Osteocyte (in vitro differentiated cells): ENCODE results near the gene BUB1B. TPM values are rescaled to one million over a fixed set of nuclear protein-coding genes. Genes with fewer than 3 reads are reported as not detected.
"Not testable (repeated sequence)": the region's sequence is repeated elsewhere in the genome, so short reads cannot be mapped to it uniquely, and the experiment has no call there.

Experiments
- DNase-seq: peaks from one replicate; pipeline ENCODE4 v3.0.0; 2021; ENCODE audit warnings: mixed read lengths; ENCODE audit not compliant: unreplicated experiment; ENCODE audit errors: extremely low spot score
- H3K27ac Mint-ChIP-seq: one replicate; pipeline ENCODE4 v1.8.0; 2021; ENCODE audit warnings: mild to moderate bottlenecking, mixed read lengths; ENCODE audit not compliant: unreplicated experiment
- H3K27me3 Mint-ChIP-seq: one replicate; pipeline ENCODE4 v1.8.0; 2021; ENCODE audit warnings: mixed read lengths; ENCODE audit not compliant: unreplicated experiment
- H3K36me3 Mint-ChIP-seq: one replicate; pipeline ENCODE4 v1.8.0; 2021; ENCODE audit warnings: mixed read lengths; ENCODE audit not compliant: unreplicated experiment
- H3K4me1 Mint-ChIP-seq: one replicate; pipeline ENCODE4 v1.8.0; 2021; ENCODE audit warnings: mixed read lengths; ENCODE audit not compliant: unreplicated experiment
- H3K4me3 Mint-ChIP-seq: one replicate; pipeline ENCODE4 v1.8.0; 2021; ENCODE audit warnings: mild to moderate bottlenecking, moderate library complexity, mixed read lengths; ENCODE audit not compliant: unreplicated experiment
- H3K9me3 Mint-ChIP-seq: one replicate; pipeline ENCODE4 v1.8.0; 2021; ENCODE audit warnings: mixed read lengths; ENCODE audit not compliant: unreplicated experiment
- total RNA-seq: library from RNA; stranded (reverse); gene quantifications from 2 replicates; pipeline ENCODE4 v1.2.1, GENCODE V29; 2021
- TF ChIP-seq, protein P1 (sequence below): fragments of 200-600 bp; sonication (generic); IDR thresholded peaks from 2 replicates; pipeline ENCODE4 v1.5.0; 2021; ENCODE audit warnings: antibody characterized with exemption, mild to moderate bottlenecking, moderate library complexity

The BUB1B gene
- total RNA-seq, 1 donor from 2014 or later: 8.5 TPM

DNA sequence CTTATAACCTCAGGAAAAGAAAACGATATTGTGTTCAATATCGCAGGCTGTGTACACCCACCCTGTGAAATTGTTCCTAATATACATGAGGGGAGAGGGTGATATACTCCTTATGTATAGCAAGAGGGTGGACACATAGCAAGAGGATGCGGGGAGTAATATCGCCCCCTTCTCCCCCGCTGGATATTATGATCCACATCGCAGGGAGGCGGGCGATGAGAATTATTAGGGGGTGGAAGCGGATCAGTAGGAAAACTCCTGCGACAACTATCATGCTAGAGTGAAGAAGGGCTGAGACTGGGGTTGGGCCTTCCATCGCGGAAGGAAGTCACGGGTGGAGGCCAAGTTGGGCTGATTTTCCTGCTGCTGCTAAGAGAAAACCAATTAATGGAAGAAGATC is 27.3 kb upstream of the BUB1B start:
- Mint-ChIP-seq H3K27ac (no peak overlapping the region), H3K36me3 (no peaks in the 10 kb centered on the region), H3K27me3 (peaks cover 25% of the 10 kb centered on the region), H3K4me1 (no peaks in the 10 kb centered on the region), H3K9me3 (no peaks in the 10 kb centered on the region), H3K4me3 (no peak overlapping the region)
- TF ChIP-seq, protein P1, sequence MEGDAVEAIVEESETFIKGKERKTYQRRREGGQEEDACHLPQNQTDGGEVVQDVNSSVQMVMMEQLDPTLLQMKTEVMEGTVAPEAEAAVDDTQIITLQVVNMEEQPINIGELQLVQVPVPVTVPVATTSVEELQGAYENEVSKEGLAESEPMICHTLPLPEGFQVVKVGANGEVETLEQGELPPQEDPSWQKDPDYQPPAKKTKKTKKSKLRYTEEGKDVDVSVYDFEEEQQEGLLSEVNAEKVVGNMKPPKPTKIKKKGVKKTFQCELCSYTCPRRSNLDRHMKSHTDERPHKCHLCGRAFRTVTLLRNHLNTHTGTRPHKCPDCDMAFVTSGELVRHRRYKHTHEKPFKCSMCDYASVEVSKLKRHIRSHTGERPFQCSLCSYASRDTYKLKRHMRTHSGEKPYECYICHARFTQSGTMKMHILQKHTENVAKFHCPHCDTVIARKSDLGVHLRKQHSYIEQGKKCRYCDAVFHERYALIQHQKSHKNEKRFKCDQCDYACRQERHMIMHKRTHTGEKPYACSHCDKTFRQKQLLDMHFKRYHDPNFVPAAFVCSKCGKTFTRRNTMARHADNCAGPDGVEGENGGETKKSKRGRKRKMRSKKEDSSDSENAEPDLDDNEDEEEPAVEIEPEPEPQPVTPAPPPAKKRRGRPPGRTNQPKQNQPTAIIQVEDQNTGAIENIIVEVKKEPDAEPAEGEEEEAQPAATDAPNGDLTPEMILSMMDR: no peak
- DNase-seq: no peak

DNA sequence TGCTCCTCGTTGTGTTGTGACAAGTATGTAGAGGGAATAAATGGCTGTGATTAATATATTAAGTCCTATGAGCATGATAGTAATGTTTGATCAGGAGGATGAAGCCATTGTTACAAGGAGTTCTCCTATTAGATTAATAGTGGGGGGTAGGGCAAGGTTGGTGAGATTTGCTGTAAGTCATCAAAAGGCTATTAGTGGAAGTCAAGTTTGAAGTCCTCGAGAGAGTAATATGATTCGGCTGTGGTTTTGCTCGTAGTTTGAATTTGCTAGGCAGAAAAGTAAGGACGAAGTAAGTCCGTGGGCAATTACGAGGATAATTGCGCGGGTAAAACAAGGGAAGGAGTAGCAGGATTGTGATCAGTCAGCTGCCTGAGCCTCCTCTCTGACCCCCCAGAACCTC is 26.0 kb upstream of the BUB1B start:
- Mint-ChIP-seq H3K27ac (no peak overlapping the region), H3K4me3 (no peak overlapping the region), H3K4me1 (no peaks in the 10 kb centered on the region), H3K27me3 (peaks cover 15% of the 10 kb centered on the region), H3K36me3 (no peaks in the 10 kb centered on the region), H3K9me3 (no peaks in the 10 kb centered on the region)
- TF ChIP-seq, protein P1: no peak
- no peak for DNase-seq

DNA sequence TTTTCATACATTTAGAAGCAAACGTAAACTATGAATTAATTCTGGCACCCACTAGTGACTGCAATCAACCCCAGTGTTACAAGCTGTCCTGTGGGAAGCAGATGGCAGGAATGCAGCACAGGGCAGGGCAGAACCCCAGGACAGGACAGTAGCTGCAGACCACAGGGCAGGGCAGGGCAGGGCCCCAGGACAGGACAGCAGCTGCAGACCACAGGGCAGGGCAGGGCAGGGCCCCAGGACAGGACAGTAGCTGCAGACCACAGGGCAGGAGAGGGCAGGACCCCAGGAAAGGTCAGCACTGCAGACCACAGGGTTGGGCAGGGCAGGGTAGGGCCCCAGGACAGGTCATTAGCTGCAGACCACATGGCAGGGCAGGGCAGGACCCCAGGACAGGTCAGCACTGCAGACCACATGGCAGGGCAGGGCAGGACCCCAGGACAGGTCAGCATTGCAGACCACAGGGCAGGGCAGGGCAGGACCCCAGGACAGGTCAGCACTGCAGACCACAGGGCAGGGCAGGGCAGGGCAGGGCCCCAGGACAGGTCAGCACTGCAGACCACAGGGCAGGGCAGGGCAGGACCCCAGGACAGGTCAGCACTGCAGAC is 24.9 kb upstream of the BUB1B start:
- H3K36me3 Mint-ChIP-seq, H3K4me1 Mint-ChIP-seq, DNase-seq, H3K9me3 Mint-ChIP-seq, H3K27ac Mint-ChIP-seq, H3K4me3 Mint-ChIP-seq: not testable (repeated sequence)
- peaks cover 15% of the 10 kb centered on the region for H3K27me3 Mint-ChIP-seq

- H3K4me3 Mint-ChIP-seq: no peak overlapping the region
- DNase-seq: no peak
- peaks cover 9% of the 10 kb centered on the region for H3K27me3 Mint-ChIP-seq
- H3K4me1 Mint-ChIP-seq: no peaks in the 10 kb centered on the region
- H3K9me3 Mint-ChIP-seq: no peaks in the 10 kb centered on the region
- no peak overlapping the region for H3K27ac Mint-ChIP-seq
- TF ChIP-seq, protein P1: no peak
- no peaks in the 10 kb centered on the region for H3K36me3 Mint-ChIP-seq
Measured at GRCh38 chr15:40136470-40137302, 24.2 kb upstream of the BUB1B start.

GRCh38 chr15:40137303-40138200 is 23.3 kb upstream of the BUB1B start:
- DNase-seq: no peak
- TF ChIP-seq, protein P1: no peak
- H3K27me3 Mint-ChIP-seq: peaks cover 6% of the 10 kb centered on the region
- no peaks in the 10 kb centered on the region for H3K4me1 Mint-ChIP-seq
- no peak overlapping the region for H3K4me3 Mint-ChIP-seq
- H3K9me3 Mint-ChIP-seq: no peaks in the 10 kb centered on the region
- H3K27ac Mint-ChIP-seq: no peak overlapping the region
- no peaks in the 10 kb centered on the region for H3K36me3 Mint-ChIP-seq

DNA sequence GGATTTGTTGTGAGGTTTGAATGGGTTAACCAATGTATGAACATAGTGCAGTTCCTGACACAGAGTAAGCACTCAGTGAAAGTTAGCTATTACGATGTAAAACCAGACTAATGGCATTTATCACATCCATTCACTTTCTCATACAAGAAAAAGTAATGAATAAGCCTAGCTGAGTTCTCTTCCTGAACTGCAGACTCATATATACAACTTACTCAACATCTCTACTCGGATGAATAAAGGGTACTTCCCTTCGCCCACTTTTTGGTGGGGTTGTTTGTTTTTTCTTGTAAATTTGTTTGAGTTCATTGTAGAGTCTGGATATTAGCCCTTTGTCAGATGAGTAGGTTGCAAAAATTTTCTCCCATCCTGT is 22.7 kb upstream of the BUB1B start:
- H3K27ac Mint-ChIP-seq, H3K27me3 Mint-ChIP-seq, H3K36me3 Mint-ChIP-seq, DNase-seq, H3K4me3 Mint-ChIP-seq, H3K4me1 Mint-ChIP-seq, H3K9me3 Mint-ChIP-seq: not testable (repeated sequence)
